Glutamatergic neuron (in vitro differentiated cells): ENCODE data around the gene GRAMD1A. TPM values are rescaled to one million over a fixed set of nuclear protein-coding genes. Genes with fewer than 3 reads are reported as not detected.

ENCODE experiments used
- DNase-seq: peaks from one replicate; pipeline ENCODE4 v3.0.0; 2022
- H3K27ac Mint-ChIP-seq: one replicate; pipeline ENCODE4 v1.8.0; 2020; ENCODE audit warnings: mild to moderate bottlenecking, mixed read lengths, inconsistent platforms; ENCODE audit not compliant: unreplicated experiment
- H3K27me3 Mint-ChIP-seq: one replicate; pipeline ENCODE4 v1.8.0; 2020; ENCODE audit warnings: mild to moderate bottlenecking, moderate library complexity, mixed read lengths, inconsistent platforms; ENCODE audit not compliant: unreplicated experiment
- H3K36me3 Mint-ChIP-seq: one replicate; pipeline ENCODE4 v1.8.0; 2020; ENCODE audit warnings: mild to moderate bottlenecking, mixed read lengths, inconsistent platforms; ENCODE audit not compliant: unreplicated experiment
- H3K4me1 Mint-ChIP-seq: one replicate; pipeline ENCODE4 v1.8.0; 2020; ENCODE audit warnings: mild to moderate bottlenecking, low read depth, mixed read lengths, inconsistent platforms; ENCODE audit not compliant: unreplicated experiment
- H3K4me3 Mint-ChIP-seq: one replicate; pipeline ENCODE4 v1.8.0; 2020; ENCODE audit warnings: mild to moderate bottlenecking, mixed read lengths, inconsistent platforms; ENCODE audit not compliant: unreplicated experiment
- H3K9me3 Mint-ChIP-seq: one replicate; pipeline ENCODE4 v1.8.0; 2020; ENCODE audit warnings: mild to moderate bottlenecking, moderate library complexity, mixed read lengths, inconsistent platforms; ENCODE audit not compliant: unreplicated experiment
- CTCF ChIP-seq: fragments of 200-600 bp; sonication (generic); IDR thresholded peaks from one replicate; pipeline ENCODE4 v1.5.0; 2021; ENCODE audit not compliant: partially characterized antibody, unreplicated experiment
- total RNA-seq: library from RNA; stranded (reverse); fragmentation: NEBNext Ultra II Directional; extraction: Animal tissue kit (Norgen Biotek cat#: 25700); gene quantifications from one replicate; pipeline ENCODE4 v1.2.1, GENCODE V29; 2021; ENCODE audit not compliant: unreplicated experiment

The GRAMD1A gene
- total RNA-seq, 1 donor from 2014 or later: 220 TPM

GRCh38 chr19:34972163-34972705, 27.9 kb upstream of the GRAMD1A start:
- no peaks in the 10 kb centered on the region for H3K4me1 Mint-ChIP-seq
- no peak for DNase-seq
- no peak overlapping the region for H3K4me3 Mint-ChIP-seq
- no peak overlapping the region for H3K27ac Mint-ChIP-seq
- H3K27me3 Mint-ChIP-seq: peaks cover 4% of the 10 kb centered on the region
- no peak for TF ChIP-seq CTCF
- peaks cover 8% of the 10 kb centered on the region for H3K36me3 Mint-ChIP-seq
- peaks cover 8% of the 10 kb centered on the region for H3K9me3 Mint-ChIP-seq

- Mint-ChIP-seq H3K36me3 (peaks cover 8% of the 10 kb centered on the region), H3K9me3 (peaks cover 8% of the 10 kb centered on the region), H3K27me3 (peaks cover 4% of the 10 kb centered on the region), H3K27ac (no peak overlapping the region), H3K4me3 (no peak overlapping the region), H3K4me1 (no peaks in the 10 kb centered on the region)
- DNase-seq: no peak
- TF ChIP-seq CTCF: no peak
Observed at GRCh38 chr19:34974646-34975045, 25.5 kb upstream of the GRAMD1A start.

GRCh38 chr19:34975056-34975455, 25.1 kb upstream of the GRAMD1A start:
- H3K27ac Mint-ChIP-seq: no peak overlapping the region
- peaks cover 8% of the 10 kb centered on the region for H3K36me3 Mint-ChIP-seq
- H3K4me3 Mint-ChIP-seq: no peak overlapping the region
- TF ChIP-seq CTCF: no peak
- DNase-seq: no peak
- no peaks in the 10 kb centered on the region for H3K4me1 Mint-ChIP-seq
- peaks cover 8% of the 10 kb centered on the region for H3K9me3 Mint-ChIP-seq
- peaks cover 4% of the 10 kb centered on the region for H3K27me3 Mint-ChIP-seq

- Mint-ChIP-seq H3K36me3 (no peaks in the 10 kb centered on the region), H3K27ac (no peak overlapping the region), H3K27me3 (peaks cover 4% of the 10 kb centered on the region), H3K4me3 (no peak overlapping the region), H3K4me1 (no peaks in the 10 kb centered on the region), H3K9me3 (peaks cover 8% of the 10 kb centered on the region)
- no peak for TF ChIP-seq CTCF
- no peak for DNase-seq
Observed at GRCh38 chr19:34976611-34977010, 23.5 kb upstream of the GRAMD1A start.

GRCh38 chr19:34979819-34980640, 20.1 kb upstream of the GRAMD1A start:
- H3K9me3 Mint-ChIP-seq: peaks cover 3% of the 10 kb centered on the region
- H3K36me3 Mint-ChIP-seq: no peaks in the 10 kb centered on the region
- DNase-seq: no peak
- no peaks in the 10 kb centered on the region for H3K4me1 Mint-ChIP-seq
- H3K27me3 Mint-ChIP-seq: peaks cover 2% of the 10 kb centered on the region
- H3K4me3 Mint-ChIP-seq: no peak overlapping the region
- no peak overlapping the region for H3K27ac Mint-ChIP-seq
- TF ChIP-seq CTCF: no peak
